ENCODE measurements around the gene SLC32A1.
A peak's percentile ranks its signal among the peaks of the same experiment; 100 is the strongest.

The SLC32A1 gene

DNA sequence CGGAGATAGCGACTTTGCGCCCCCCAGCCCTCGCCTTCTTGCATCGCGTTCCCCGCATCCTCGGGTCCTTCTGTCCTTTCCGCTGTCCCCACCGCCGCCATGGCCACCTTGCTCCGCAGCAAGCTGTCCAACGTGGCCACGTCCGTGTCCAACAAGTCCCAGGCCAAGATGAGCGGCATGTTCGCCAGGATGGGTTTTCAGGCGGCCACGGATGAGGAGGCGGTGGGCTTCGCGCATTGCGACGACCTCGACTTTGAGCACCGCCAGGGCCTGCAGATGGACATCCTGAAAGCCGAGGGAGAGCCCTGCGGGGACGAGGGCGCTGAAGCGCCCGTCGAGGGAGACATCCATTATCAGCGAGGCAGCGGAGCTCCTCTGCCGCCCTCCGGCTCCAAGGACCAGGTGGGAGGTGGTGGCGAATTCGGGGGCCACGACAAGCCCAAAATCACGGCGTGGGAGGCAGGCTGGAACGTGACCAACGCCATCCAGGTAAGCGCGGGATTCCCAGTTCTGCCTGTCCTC is 401 bp downstream of the SLC32A1 start:
- H3K4me3 ChIP-seq: peak overlapping the region; percentile 59
- no peak for TF ChIP-seq Cebpa-rat (IDR thresholded peaks at IDR 0.05)
- H3K4me1 ChIP-seq: peaks cover 74% of the 10 kb centered on the region
- H3K4me2 ChIP-seq: peak overlapping the region; percentile 97
- peaks cover 100% of the 10 kb centered on the region for H3K27me3 ChIP-seq
- peaks cover 73% of the 10 kb centered on the region for H4K20me1 ChIP-seq
- no peak overlapping the region for H3K27ac ChIP-seq
- peaks cover 12% of the 10 kb centered on the region for H3K9me3 ChIP-seq
- H3K36me3 ChIP-seq: no peaks in the 10 kb centered on the region
- no peak overlapping the region for H3K9ac ChIP-seq

DNA sequence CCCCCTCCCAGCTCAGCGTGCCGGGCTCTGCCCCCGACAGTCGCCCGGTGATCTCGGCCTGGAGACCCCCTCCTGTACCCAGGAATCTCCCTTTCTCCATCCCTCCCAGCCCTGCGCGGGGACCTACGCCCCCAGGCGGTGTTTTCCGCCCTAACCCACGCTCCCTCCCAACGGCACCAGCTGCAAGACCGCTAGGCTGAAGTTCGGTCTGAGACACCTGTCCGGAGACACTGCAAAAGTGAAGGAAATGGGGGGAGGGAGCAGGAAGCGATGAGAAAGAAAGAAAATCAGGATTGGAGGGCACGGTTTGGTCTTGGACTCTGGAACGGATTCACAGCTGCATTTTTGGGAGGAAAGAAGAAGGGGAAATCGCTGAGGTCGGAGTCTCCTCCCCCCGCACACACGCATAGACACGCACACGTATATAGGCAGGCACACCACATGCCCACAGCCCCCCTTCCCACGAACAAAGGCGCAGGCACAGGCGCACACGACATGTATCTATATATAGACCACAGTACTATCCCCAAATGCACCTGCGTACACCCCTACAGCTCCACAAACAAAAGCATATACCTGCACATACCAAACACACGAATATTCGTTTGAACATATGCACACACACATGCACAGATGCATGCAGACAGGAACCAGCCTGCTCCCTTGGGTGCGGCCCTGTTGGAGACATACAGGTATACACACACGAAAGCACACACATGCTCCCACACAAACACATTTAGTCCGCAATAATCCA is 1.0 kb downstream of the SLC32A1 start:
- Histone ChIP-seq H3K4me1 (peaks cover 80% of the 10 kb centered on the region), H3K36me3 (no peaks in the 10 kb centered on the region), H3K4me3 (peak overlapping the region; percentile 59), H3K4me2 (peak overlapping the region; percentile 97), H3K27ac (no peak overlapping the region), H3K27me3 (peaks cover 100% of the 10 kb centered on the region), H3K9me3 (peaks cover 12% of the 10 kb centered on the region), H4K20me1 (peaks cover 79% of the 10 kb centered on the region), H3K9ac (no peak overlapping the region)
- no peak for TF ChIP-seq Cebpa-rat (IDR thresholded peaks at IDR 0.05)

DNA sequence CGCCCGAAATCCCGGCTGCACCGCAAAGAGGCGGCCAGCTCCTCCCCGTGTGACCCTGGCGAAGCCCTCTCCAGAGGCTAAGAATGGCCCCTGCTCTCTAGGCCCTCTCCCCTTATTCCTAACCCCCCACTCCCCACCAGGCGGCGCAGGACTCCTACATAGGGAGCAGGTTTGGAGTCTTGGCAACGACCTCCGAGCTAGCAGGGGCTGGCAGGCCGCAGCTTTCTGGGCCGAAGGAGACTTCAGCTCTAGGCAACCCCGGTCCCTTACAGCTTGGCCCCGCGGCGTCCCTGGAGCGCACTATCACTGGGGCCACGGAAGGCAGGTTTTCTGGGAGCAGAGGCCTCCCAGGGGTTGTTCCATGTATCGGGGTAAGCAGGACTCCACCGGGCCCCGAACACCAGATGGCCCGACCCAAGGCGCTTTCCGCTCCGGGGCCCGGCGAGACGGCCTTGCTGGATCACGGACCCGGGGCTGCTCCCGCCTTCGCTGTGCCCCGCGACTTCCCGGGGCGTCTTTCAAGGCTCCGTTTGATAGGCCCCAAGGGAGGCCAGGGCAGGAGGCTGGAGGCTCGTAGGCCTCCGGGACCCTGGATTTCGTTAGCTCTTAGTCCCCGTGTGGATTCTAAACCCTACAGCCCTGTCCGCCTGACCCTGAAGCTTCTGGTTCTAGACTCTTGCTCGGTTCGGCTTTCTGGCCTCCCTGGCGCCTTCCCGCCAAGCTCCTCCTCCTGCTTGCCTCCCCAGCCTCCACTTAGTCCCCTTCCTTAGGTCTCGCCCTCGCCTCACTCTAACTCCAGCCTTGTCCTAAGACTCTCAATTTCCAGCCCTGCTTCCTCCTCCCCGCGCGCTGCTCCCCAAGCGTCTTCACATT is 1.9 kb downstream of the SLC32A1 start:
- peak overlapping the region; percentile 59 for H3K4me3 ChIP-seq
- H3K27me3 ChIP-seq: peaks cover 100% of the 10 kb centered on the region
- H3K4me1 ChIP-seq: peaks cover 89% of the 10 kb centered on the region
- no peak for TF ChIP-seq Cebpa-rat (IDR thresholded peaks at IDR 0.05)
- no peaks in the 10 kb centered on the region for H3K36me3 ChIP-seq
- H3K9ac ChIP-seq: peak overlapping the region; percentile 38; the same call in 1 of the 2 replicates
- peaks cover 12% of the 10 kb centered on the region for H3K9me3 ChIP-seq
- 0 out of 2 replicates have a peak overlapping the region, but pooled peaks have one; percentile 26 for H3K27ac ChIP-seq
- H3K4me2 ChIP-seq: peak overlapping the region; percentile 97
- H4K20me1 ChIP-seq: peaks cover 84% of the 10 kb centered on the region

DNA sequence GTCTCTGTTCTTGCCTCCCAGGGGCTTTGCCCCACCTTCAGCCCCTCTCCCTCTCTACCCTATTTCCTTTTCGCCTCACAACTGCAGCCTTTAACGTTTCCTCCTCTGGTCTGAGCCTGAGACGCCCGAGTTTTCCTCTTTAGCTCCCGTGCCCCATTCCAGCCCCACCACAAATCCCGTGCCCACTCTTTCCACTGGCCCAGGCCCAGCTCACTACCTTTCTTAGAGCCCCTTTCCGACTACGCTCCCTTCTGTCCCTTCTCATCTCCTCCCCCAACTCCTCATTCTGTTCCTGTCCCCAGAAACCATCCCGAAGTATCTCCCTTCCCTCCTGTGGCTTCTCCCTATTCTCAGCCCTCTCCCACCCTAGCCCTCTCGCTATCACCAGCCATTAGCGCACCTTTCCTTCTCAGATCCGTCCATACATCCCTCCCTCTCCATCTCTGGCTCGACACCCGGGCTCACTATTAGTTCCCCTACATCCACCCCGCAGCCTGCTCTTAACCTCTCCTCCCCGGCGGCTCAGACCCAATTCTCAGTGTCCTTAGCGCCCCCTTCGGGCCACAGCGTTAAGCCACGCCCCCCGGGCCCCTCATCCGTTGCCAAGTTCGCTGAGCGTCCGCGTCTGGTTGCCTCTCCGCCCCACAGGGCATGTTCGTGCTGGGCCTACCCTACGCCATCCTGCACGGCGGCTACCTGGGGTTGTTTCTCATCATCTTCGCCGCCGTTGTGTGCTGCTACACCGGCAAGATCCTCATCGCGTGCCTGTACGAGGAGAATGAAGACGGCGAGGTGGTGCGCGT is 2.7 kb downstream of the SLC32A1 start:
- TF ChIP-seq Cebpa-rat (IDR thresholded peaks at IDR 0.05): no peak
- peaks cover 91% of the 10 kb centered on the region for H3K4me1 ChIP-seq
- peaks cover 12% of the 10 kb centered on the region for H3K9me3 ChIP-seq
- peaks cover 95% of the 10 kb centered on the region for H3K27me3 ChIP-seq
- no peak overlapping the region for H3K9ac ChIP-seq
- peak overlapping the region; percentile 97 for H3K4me2 ChIP-seq
- H3K27ac ChIP-seq: 0 out of 2 replicates have a peak overlapping the region, but pooled peaks have one; percentile 26
- H3K36me3 ChIP-seq: no peaks in the 10 kb centered on the region
- peaks cover 84% of the 10 kb centered on the region for H4K20me1 ChIP-seq
- H3K4me3 ChIP-seq: peak overlapping the region; percentile 59

DNA sequence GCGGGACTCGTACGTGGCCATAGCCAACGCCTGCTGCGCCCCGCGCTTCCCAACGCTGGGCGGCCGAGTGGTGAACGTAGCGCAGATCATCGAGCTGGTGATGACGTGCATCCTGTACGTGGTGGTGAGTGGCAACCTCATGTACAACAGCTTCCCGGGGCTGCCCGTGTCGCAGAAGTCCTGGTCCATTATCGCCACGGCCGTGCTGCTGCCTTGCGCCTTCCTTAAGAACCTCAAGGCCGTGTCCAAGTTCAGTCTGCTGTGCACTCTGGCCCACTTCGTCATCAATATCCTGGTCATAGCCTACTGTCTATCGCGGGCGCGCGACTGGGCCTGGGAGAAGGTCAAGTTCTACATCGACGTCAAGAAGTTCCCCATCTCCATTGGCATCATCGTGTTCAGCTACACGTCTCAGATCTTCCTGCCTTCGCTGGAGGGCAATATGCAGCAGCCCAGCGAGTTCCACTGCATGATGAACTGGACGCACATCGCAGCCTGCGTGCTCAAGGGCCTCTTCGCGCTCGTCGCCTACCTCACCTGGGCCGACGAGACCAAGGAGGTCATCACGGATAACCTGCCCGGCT is 3.4 kb downstream of the SLC32A1 start:
- no peak overlapping the region for H3K27ac ChIP-seq
- TF ChIP-seq Cebpa-rat (IDR thresholded peaks at IDR 0.05): no peak
- H3K4me3 ChIP-seq: no peak overlapping the region
- H4K20me1 ChIP-seq: peaks cover 79% of the 10 kb centered on the region
- peaks cover 88% of the 10 kb centered on the region for H3K27me3 ChIP-seq
- no peak overlapping the region for H3K9ac ChIP-seq
- H3K4me1 ChIP-seq: peaks cover 87% of the 10 kb centered on the region
- H3K36me3 ChIP-seq: no peaks in the 10 kb centered on the region
- H3K4me2 ChIP-seq: peak overlapping the region; percentile 97
- peaks cover 12% of the 10 kb centered on the region for H3K9me3 ChIP-seq

DNA sequence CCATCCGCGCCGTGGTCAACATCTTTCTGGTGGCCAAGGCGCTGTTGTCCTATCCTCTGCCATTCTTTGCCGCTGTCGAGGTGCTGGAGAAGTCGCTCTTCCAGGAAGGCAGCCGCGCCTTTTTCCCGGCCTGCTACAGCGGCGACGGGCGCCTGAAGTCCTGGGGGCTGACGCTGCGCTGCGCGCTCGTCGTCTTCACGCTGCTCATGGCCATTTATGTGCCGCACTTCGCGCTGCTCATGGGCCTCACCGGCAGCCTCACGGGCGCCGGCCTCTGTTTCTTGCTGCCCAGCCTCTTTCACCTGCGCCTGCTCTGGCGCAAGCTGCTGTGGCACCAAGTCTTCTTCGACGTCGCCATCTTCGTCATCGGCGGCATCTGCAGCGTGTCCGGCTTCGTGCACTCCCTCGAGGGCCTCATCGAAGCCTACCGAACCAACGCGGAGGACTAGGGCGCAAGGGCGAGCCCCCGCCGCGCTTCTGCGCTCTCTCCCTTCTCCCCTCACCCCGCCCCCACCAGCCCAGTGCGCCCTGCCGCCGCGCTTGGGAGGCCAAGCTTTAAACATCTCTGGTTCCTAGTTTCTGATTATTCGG is 4.0 kb downstream of the SLC32A1 start:
- peaks cover 82% of the 10 kb centered on the region for H3K27me3 ChIP-seq
- peak overlapping the region; percentile 97 for H3K4me2 ChIP-seq
- H3K9ac ChIP-seq: no peak overlapping the region
- peak overlapping the region; percentile 65 for H3K4me3 ChIP-seq
- H3K4me1 ChIP-seq: peaks cover 81% of the 10 kb centered on the region
- H4K20me1 ChIP-seq: peaks cover 73% of the 10 kb centered on the region
- no peak overlapping the region for H3K27ac ChIP-seq
- peaks cover 12% of the 10 kb centered on the region for H3K9me3 ChIP-seq
- H3K36me3 ChIP-seq: no peaks in the 10 kb centered on the region
- TF ChIP-seq Cebpa-rat (IDR thresholded peaks at IDR 0.05): no peak

DNA sequence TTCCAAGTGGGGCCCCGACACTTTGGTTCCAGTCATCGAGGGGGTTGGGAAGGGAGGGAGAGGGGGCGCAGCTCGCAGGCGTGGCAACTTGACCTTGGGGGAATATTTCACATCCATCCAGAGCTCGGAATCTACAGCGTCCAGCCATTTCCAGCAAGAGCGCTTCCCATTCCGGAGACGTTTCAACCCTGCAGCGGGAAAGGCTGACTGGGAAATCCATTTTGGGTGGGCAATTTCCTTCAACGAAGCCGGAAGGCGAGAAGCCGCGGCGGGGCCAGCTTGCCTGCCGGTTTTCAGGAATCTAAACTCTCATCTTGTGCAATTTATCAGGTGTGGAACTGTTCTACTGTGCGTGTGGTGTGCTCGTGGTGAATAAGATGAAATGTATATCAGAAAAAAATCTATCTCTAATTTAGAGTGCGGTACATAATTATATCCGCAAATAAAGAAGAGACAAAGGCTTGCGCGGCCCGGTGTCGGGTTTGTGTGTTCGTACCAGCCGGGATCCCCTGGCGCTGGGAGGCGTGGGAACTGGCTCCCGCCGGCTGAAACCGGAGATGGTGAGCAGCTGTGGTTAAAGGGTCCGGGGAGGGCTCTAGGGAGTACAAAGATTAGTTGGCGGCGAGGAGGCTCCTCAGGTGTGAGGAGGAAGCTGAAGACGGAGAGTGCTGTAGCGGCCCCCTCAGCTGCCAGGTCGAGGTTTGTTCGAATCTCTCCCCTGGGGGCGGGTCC is 4.8 kb downstream of the SLC32A1 start:
- H3K27me3 ChIP-seq: peaks cover 74% of the 10 kb centered on the region
- H3K4me3 ChIP-seq: peak overlapping the region; percentile 65
- no peak overlapping the region for H3K27ac ChIP-seq
- peaks cover 12% of the 10 kb centered on the region for H3K9me3 ChIP-seq
- H3K4me2 ChIP-seq: peak overlapping the region; percentile 97
- H3K4me1 ChIP-seq: peaks cover 73% of the 10 kb centered on the region
- no peak overlapping the region for H3K9ac ChIP-seq
- peaks cover 65% of the 10 kb centered on the region for H4K20me1 ChIP-seq
- no peaks in the 10 kb centered on the region for H3K36me3 ChIP-seq
- TF ChIP-seq Cebpa-rat (IDR thresholded peaks at IDR 0.05): no peak

DNA sequence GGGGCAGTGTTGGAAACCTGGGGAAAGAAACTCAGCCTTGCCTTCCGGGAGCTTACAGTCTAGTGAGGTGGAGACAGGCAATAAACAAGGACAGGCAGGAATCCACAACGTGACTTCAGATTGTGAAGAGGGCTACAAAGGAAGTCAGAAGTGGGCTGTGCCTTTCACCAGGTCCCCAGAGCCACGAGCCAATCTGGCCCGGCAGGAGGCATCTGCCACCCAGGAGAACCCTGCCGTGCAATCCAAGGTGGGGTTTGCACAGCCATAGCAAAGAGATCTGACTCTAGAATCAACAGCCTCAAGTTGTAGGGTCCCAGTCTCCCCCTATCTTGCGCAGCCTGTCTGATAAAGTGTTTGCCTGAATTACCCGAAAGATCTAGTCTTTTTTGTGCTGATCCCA is 5.5 kb downstream of the SLC32A1 start:
- no peak for TF ChIP-seq Cebpa-rat (IDR thresholded peaks at IDR 0.05)
- peaks cover 66% of the 10 kb centered on the region for H3K4me1 ChIP-seq
- H3K9ac ChIP-seq: no peak overlapping the region
- no peak overlapping the region for H3K27ac ChIP-seq
- peak overlapping the region; percentile 97 for H3K4me2 ChIP-seq
- H3K36me3 ChIP-seq: no peaks in the 10 kb centered on the region
- peaks cover 59% of the 10 kb centered on the region for H4K20me1 ChIP-seq
- peaks cover 12% of the 10 kb centered on the region for H3K9me3 ChIP-seq
- H3K4me3 ChIP-seq: peak overlapping the region; percentile 65
- peaks cover 67% of the 10 kb centered on the region for H3K27me3 ChIP-seq

All from BLaER1 (cell line).